Measurements from ENCODE around the gene NUDCD2.

The NUDCD2 gene

DNA sequence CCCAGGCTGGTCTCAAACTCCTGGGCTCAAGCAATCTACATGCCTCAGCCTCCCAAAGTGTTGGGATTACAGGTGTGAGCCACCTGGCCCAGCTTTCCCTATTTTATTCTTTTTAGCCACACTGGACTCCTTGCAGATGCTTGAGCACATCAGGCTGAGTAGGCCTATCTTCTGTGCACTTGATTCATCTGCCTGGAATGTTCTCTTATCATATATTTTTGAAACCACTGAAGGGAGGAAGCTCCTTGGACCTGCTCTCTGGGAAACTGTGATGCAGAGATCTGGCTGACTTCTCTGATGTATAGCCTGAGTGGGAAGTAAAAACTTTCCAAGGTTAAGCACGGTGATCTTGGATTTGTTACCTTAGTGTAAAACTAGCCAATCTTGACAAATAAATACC lies 39.0 kb upstream of the NUDCD2 start:
- H3K4me3 ChIP-seq (ENCODE audit: low read depth in 1 of 2, low read length in 1 of 2): no peak overlapping the region
- peaks cover 13 to 15% of the 10 kb centered on the region in 2 experiments for H3K4me1 ChIP-seq (ENCODE audit: control insufficient read depth in 1 of 2, insufficient read depth in 1 of 2, low read depth in 1 of 2, low read length in 1 of 2)
- H3K36me3 ChIP-seq: no peaks in the 10 kb centered on the region
- no peaks in the 10 kb centered on the region for H3K27me3 ChIP-seq
- no peak overlapping the region for H3K27ac ChIP-seq
- H3K9me3 ChIP-seq: no peaks in the 10 kb centered on the region
- TF ChIP-seq, protein P1, sequence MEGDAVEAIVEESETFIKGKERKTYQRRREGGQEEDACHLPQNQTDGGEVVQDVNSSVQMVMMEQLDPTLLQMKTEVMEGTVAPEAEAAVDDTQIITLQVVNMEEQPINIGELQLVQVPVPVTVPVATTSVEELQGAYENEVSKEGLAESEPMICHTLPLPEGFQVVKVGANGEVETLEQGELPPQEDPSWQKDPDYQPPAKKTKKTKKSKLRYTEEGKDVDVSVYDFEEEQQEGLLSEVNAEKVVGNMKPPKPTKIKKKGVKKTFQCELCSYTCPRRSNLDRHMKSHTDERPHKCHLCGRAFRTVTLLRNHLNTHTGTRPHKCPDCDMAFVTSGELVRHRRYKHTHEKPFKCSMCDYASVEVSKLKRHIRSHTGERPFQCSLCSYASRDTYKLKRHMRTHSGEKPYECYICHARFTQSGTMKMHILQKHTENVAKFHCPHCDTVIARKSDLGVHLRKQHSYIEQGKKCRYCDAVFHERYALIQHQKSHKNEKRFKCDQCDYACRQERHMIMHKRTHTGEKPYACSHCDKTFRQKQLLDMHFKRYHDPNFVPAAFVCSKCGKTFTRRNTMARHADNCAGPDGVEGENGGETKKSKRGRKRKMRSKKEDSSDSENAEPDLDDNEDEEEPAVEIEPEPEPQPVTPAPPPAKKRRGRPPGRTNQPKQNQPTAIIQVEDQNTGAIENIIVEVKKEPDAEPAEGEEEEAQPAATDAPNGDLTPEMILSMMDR (IDR thresholded peaks at IDR 0.05): no peak

DNA sequence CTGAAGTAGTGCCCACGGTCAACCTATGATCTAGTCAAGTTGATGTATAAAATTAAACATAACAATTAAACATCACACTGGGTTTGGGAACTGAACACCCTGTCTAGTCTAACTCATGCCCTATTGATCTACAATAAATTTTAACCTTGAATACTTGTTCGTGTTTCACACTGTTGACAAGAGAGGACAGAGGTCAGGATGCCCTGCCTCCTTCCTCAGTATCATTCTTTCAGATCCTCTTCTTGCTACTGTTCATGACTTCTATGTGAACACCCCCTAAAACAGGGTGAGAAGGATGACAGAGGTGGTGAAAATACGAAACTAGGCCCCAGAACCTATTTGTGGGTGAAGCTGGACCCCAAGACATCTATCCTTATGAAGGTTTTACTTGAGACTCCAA lies 37.4 kb upstream of the NUDCD2 start:
- Histone ChIP-seq H3K27ac (no peak overlapping the region), H3K36me3 (peaks cover 7% of the 10 kb centered on the region), H3K4me1 (ENCODE audit: control insufficient read depth in 1 of 2, insufficient read depth in 1 of 2, low read depth in 1 of 2, low read length in 1 of 2) (peaks cover 0 to 4% of the 10 kb centered on the region in 2 experiments), H3K27me3 (no peaks in the 10 kb centered on the region), H3K4me3 (ENCODE audit: low read depth in 1 of 2, low read length in 1 of 2) (no peak overlapping the region), H3K9me3 (no peaks in the 10 kb centered on the region)
- TF ChIP-seq, protein P1 (IDR thresholded peaks at IDR 0.05): no peak

DNA sequence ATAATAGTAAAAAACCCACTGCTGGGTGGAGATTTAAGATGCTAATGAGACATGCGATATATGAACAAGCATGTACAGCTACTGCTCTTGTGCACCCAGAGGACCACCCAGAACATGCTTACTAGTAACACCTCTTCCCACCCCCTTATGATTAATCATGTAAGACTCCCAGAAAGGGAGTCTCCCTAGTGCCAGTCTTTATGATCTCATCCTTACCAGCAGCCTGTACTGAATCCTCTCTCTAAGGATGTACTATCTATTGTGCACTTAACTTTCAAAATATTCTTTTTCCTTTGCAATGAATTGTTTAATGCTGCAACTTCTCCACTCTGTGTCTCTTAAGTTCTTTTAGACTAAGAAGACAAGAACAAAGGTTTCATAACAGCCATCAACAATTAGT lies 36.4 kb upstream of the NUDCD2 start:
- Histone ChIP-seq H3K9me3 (no peaks in the 10 kb centered on the region), H3K27ac (no peak overlapping the region)
- TF ChIP-seq, protein P1 (IDR thresholded peaks at IDR 0.05): no peak

DNA sequence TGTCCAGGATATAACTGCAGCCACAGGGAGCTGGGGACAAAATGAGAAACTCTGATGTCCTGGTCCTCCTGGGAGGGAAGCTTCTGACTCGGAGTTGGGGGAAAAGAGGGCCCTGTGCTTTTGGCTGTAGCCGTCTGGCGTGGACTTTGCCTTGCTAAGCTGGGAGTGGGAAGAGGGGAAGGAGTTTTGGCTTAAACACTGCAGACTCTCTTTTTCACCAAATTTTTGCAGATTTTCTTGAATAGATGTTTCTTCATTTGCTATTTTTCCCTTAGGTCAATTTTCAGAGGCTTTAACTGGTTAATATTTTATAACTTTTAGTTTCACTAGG lies 29.8 kb upstream of the NUDCD2 start:
- no peaks in the 10 kb centered on the region for H3K27me3 ChIP-seq
- H3K27ac ChIP-seq: no peak overlapping the region
- TF ChIP-seq, protein P1 (IDR thresholded peaks at IDR 0.05): no peak
- peaks cover 52% of the 10 kb centered on the region for H3K36me3 ChIP-seq
- H3K9me3 ChIP-seq: no peaks in the 10 kb centered on the region
- H3K4me3 ChIP-seq (ENCODE audit: low read depth in 1 of 2, low read length in 1 of 2): no peak overlapping the region
- H3K4me1 ChIP-seq (ENCODE audit: control insufficient read depth in 1 of 2, insufficient read depth in 1 of 2, low read depth in 1 of 2, low read length in 1 of 2): peaks cover 0 to 4% of the 10 kb centered on the region in 2 experiments

More for the DNA sequence above, 36.4 kb upstream of the NUDCD2 start:
- no peaks in the 10 kb centered on the region for H3K27me3 ChIP-seq
- H3K4me3 ChIP-seq (ENCODE audit: low read depth in 1 of 2, low read length in 1 of 2): no peak overlapping the region
- H3K36me3 ChIP-seq: peaks cover 16% of the 10 kb centered on the region
- H3K4me1 ChIP-seq (ENCODE audit: control insufficient read depth in 1 of 2, insufficient read depth in 1 of 2, low read depth in 1 of 2, low read length in 1 of 2): peaks cover 0 to 4% of the 10 kb centered on the region in 2 experiments

DNA sequence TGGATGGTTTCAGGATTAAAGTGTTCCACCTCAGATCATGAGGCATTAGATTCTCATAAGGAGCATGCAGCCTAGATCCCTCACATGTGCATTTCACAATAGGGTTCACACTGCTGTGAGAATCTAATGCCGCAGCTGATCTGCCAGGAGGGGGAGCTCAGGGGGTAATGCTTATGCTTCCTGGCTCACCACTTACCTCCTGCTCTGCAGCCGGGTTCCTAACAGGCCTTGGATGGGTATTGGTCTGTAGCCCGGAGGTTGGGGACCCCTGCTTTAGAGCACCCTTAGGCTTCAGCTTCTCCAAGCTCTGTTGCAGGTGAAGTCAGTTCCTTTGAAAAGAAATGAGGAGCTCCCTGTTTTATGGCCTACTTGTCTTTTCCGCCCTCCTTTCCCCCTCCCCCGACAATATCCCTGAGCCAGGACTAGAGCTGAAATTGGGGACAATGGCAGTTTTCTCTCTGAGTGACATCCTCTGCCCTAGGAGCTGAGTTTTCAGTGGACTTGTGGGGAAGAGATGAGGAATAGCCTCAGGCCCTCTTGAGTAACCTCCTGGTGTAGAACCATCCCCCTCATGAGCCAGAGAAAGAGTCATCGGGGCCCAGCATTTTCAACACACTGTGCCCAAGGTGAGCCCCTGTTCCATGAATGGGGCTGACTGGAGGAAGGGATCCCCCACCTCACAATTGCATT lies 29.3 kb upstream of the NUDCD2 start:
- H3K4me1 ChIP-seq (ENCODE audit: control insufficient read depth in 1 of 2, insufficient read depth in 1 of 2, low read depth in 1 of 2, low read length in 1 of 2): peaks cover 0 to 4% of the 10 kb centered on the region in 2 experiments
- TF ChIP-seq, protein P1 (IDR thresholded peaks at IDR 0.05): no peak
- H3K27me3 ChIP-seq: no peaks in the 10 kb centered on the region
- H3K4me3 ChIP-seq (ENCODE audit: low read depth in 1 of 2, low read length in 1 of 2): no peak overlapping the region
- H3K36me3 ChIP-seq: peaks cover 57% of the 10 kb centered on the region
- no peaks in the 10 kb centered on the region for H3K9me3 ChIP-seq
- no peak overlapping the region for H3K27ac ChIP-seq

DNA sequence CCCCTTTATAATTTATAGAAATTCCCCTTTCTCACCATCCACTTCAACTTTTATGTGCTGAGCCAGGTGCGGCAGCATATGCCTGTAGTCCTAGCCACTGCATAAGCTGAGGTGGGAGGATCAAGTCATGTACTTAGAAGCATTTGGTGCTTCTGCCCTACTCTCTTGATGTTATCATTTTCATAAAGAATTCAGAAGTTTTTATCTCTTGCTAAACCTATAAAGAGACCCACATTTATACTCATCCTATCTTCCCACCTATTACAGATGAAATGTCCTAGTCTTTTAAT lies 19.0 kb upstream of the NUDCD2 start:
- TF ChIP-seq, protein P1 (IDR thresholded peaks at IDR 0.05): no peak
- Histone ChIP-seq H3K9me3 (no peaks in the 10 kb centered on the region), H3K27me3 (no peaks in the 10 kb centered on the region), H3K4me3 (ENCODE audit: low read depth in 1 of 2, low read length in 1 of 2) (no peak overlapping the region), H3K4me1 (ENCODE audit: control insufficient read depth in 1 of 2, insufficient read depth in 1 of 2, low read depth in 1 of 2, low read length in 1 of 2) (no peaks in the 10 kb centered on the region), H3K27ac (no peak overlapping the region), H3K36me3 (peaks cover 57% of the 10 kb centered on the region)

Data from neutrophil (primary cell).